HG02885 (cell line): Measurements from ENCODE around the gene SCCPDH.
"Not testable (repeated sequence)": the region's sequence is repeated elsewhere in the genome, so short reads cannot be mapped to it uniquely, and the experiment has no call there.

ENCODE experiments used
- ATAC-seq: cut with Tn5 transposase; IDR thresholded peaks from one replicate; pipeline ENCODE4 v1.9.1; 2021; ENCODE audit warnings: mild to moderate bottlenecking; ENCODE audit not compliant: unreplicated experiment, poor library complexity

The SCCPDH gene

GRCh38 chr1:246797157-246797556 is 72.9 kb downstream of the SCCPDH start:
- no peak for ATAC-seq

- ATAC-seq, result no peak
Measured at GRCh38 chr1:246797597-246797996, 73.4 kb downstream of the SCCPDH start.

- no peak for ATAC-seq
Measured at GRCh38 chr1:246798107-246798506, 73.9 kb downstream of the SCCPDH start.

GRCh38 chr1:246798606-246799496 is 74.6 kb downstream of the SCCPDH start:
- no peak for ATAC-seq

- ATAC-seq, result no peak
Measured at GRCh38 chr1:246800356-246800755, 76.1 kb downstream of the SCCPDH start.

GRCh38 chr1:246800756-246801155 is 76.5 kb downstream of the SCCPDH start:
- ATAC-seq, result no peak

GRCh38 chr1:246801241-246802020 is 77.2 kb downstream of the SCCPDH start:
- no peak for ATAC-seq

GRCh38 chr1:246803373-246803772 is 79.2 kb downstream of the SCCPDH start:
- ATAC-seq, result no peak

- no peak for ATAC-seq
Measured at GRCh38 chr1:246803883-246804282, 79.7 kb downstream of the SCCPDH start.

GRCh38 chr1:246805135-246805716 is 81.0 kb downstream of the SCCPDH start:
- no peak for ATAC-seq

GRCh38 chr1:246809473-246809872 is 85.3 kb downstream of the SCCPDH start:
- no peak for ATAC-seq

- ATAC-seq, result no peak
Measured at GRCh38 chr1:246811985-246812384, 87.8 kb downstream of the SCCPDH start.

- not testable (repeated sequence) for ATAC-seq
Measured at GRCh38 chr1:246813325-246813724, 89.1 kb downstream of the SCCPDH start.

- ATAC-seq, result no peak
Measured at GRCh38 chr1:246814890-246815289, 90.7 kb downstream of the SCCPDH start.

GRCh38 chr1:246815693-246816270 is 91.6 kb downstream of the SCCPDH start:
- no peak for ATAC-seq
